H9 (cell line): Measurements from ENCODE around the gene SEH1L. TPM values are rescaled to one million over a fixed set of nuclear protein-coding genes. Genes with fewer than 3 reads are reported as not detected.

Experiments used
- DNase-seq: peaks from one replicate; pipeline ENCODE4 v3.0.0-alpha.2; 2017
- H2AFZ ChIP-seq: one replicate; pipeline ENCODE4 v1.6.1; 2013; ENCODE audit warnings: mild to moderate bottlenecking, low read length, control low read depth, moderate library complexity
- H2AK5ac ChIP-seq: 2 replicates; pipeline ENCODE4 v1.6.1; 2013; ENCODE audit warnings: low read length, control low read depth, mixed read lengths; ENCODE audit not compliant: insufficient read length
- H2BK120ac ChIP-seq: one replicate; pipeline ENCODE4 v1.6.1; 2013; ENCODE audit warnings: low read depth, mild to moderate bottlenecking, low read length, control low read depth, inconsistent platforms; ENCODE audit not compliant: poor library complexity, severe bottlenecking
- H2BK12ac ChIP-seq: 2 replicates; pipeline ENCODE4 v1.6.1; 2013; ENCODE audit warnings: low read length, control low read depth, mixed read lengths, low read depth; ENCODE audit not compliant: insufficient read length
- H2BK15ac ChIP-seq: 2 replicates; pipeline ENCODE4 v1.6.1; 2013; ENCODE audit warnings: low read depth, low read length, control low read depth
- H2BK20ac ChIP-seq: one replicate; pipeline ENCODE4 v1.6.1; 2013; ENCODE audit warnings: low read depth, mild to moderate bottlenecking, low read length, control low read depth, inconsistent platforms; ENCODE audit not compliant: poor library complexity, severe bottlenecking
- H2BK5ac ChIP-seq: 2 replicates; pipeline ENCODE4 v1.6.1; 2013; ENCODE audit warnings: low read length, control low read depth, mixed read lengths; ENCODE audit not compliant: insufficient read length
- H3K14ac ChIP-seq: 2 replicates; pipeline ENCODE4 v1.6.1; 2013; ENCODE audit warnings: low read length, control low read depth; ENCODE audit not compliant: insufficient read depth
- H3K18ac ChIP-seq: 2 replicates; pipeline ENCODE4 v1.6.1; 2013; ENCODE audit warnings: low read depth, mild to moderate bottlenecking, mixed read lengths, low read length, control low read depth; ENCODE audit not compliant: insufficient read length
- H3K23ac ChIP-seq: 2 replicates; pipeline ENCODE4 v1.6.1; 2013; ENCODE audit warnings: low read length, control low read depth, mixed read lengths, low read depth; ENCODE audit not compliant: insufficient read length
- H3K23me2 ChIP-seq: 2 replicates; pipeline ENCODE4 v1.6.1; 2013; ENCODE audit warnings: low read depth, mild to moderate bottlenecking, mixed read lengths, low read length, control low read depth; ENCODE audit not compliant: insufficient read length, poor library complexity, severe bottlenecking
- H3K27ac ChIP-seq: 2 replicates; pipeline ENCODE4 v1.5.1; 2013; ENCODE audit warnings: low read length, control low read depth, mixed read lengths, low read depth; ENCODE audit not compliant: insufficient read length
- H3K27me3 ChIP-seq: 2 replicates; pipeline ENCODE4 v1.6.1; 2013; ENCODE audit warnings: low read length, control low read depth, inconsistent platforms; ENCODE audit not compliant: insufficient read depth
- H3K4ac ChIP-seq: 2 replicates; pipeline ENCODE4 v1.6.1; 2013; ENCODE audit warnings: low read depth, mild to moderate bottlenecking, control low read depth, inconsistent platforms, low read length, moderate library complexity
- H3K4me1 ChIP-seq: 2 replicates; pipeline ENCODE4 v1.6.1; 2013; ENCODE audit warnings: low read length, control low read depth, inconsistent platforms; ENCODE audit not compliant: insufficient read depth
- H3K4me2 ChIP-seq: 2 replicates; pipeline ENCODE4 v1.6.1; 2013; ENCODE audit warnings: low read length, control low read depth, mixed read lengths; ENCODE audit not compliant: insufficient read length, insufficient read depth
- H3K56ac ChIP-seq: 2 replicates; pipeline ENCODE4 v1.6.1; 2013; ENCODE audit warnings: low read depth, mild to moderate bottlenecking, mixed read lengths, low read length, control low read depth; ENCODE audit not compliant: insufficient read length
- H3K79me1 ChIP-seq: 2 replicates; pipeline ENCODE4 v1.6.1; 2013; ENCODE audit warnings: low read depth, mild to moderate bottlenecking, moderate library complexity, low read length, control low read depth, inconsistent platforms; ENCODE audit not compliant: insufficient read depth, poor library complexity, severe bottlenecking
- H3K79me2 ChIP-seq: 2 replicates; pipeline ENCODE4 v1.6.1; 2013; ENCODE audit warnings: low read length, control low read depth, inconsistent platforms; ENCODE audit not compliant: insufficient read depth
- H3K9ac ChIP-seq: 2 replicates; pipeline ENCODE4 v1.6.1; 2013; ENCODE audit warnings: low read length, control low read depth, mixed read lengths; ENCODE audit not compliant: insufficient read length; ENCODE audit errors: extremely low read depth
- H3K9me3 ChIP-seq: one replicate; pipeline ENCODE4 v1.6.1; 2013; ENCODE audit warnings: low read depth, low read length, inconsistent platforms; ENCODE audit not compliant: control insufficient read depth
- H3T11ph ChIP-seq: one replicate; pipeline ENCODE4 v1.6.1; 2013; ENCODE audit warnings: mild to moderate bottlenecking, low read length, control low read depth, inconsistent platforms
- H4K20me1 ChIP-seq: one replicate; pipeline ENCODE4 v1.6.1; 2013; ENCODE audit not compliant: control insufficient read depth, insufficient read length, insufficient read depth
- H4K5ac ChIP-seq: 2 replicates; pipeline ENCODE4 v1.6.1; 2013; ENCODE audit warnings: low read depth, mild to moderate bottlenecking, mixed read lengths, low read length, control low read depth; ENCODE audit not compliant: insufficient read length
- H4K8ac ChIP-seq: replicated peaks from 2 replicates; pipeline ENCODE4 v1.6.1; 2013; ENCODE audit warnings: low read length, control low read depth, mixed read lengths, low read depth; ENCODE audit not compliant: insufficient read length
- H4K91ac ChIP-seq: 2 replicates; pipeline ENCODE4 v1.6.1; 2013; ENCODE audit warnings: low read depth, mild to moderate bottlenecking, moderate library complexity, mixed read lengths, low read length, control low read depth; ENCODE audit not compliant: insufficient read length
- H3K27ac Mint-ChIP-seq, 3 experiments: 2 replicates in 2 of 3; 3 replicates in 1 of 3; pipeline ENCODE4 v1.8.0; 2020 to 2021; ENCODE audit warnings: mixed read lengths in 3 of 3, mild to moderate bottlenecking in 1 of 3, moderate library complexity in 1 of 3
- H3K27me3 Mint-ChIP-seq: 2 replicates; pipeline ENCODE4 v1.8.0; 2021; ENCODE audit warnings: low read depth, mild to moderate bottlenecking, moderate library complexity, mixed read lengths
- H3K36me3 Mint-ChIP-seq, 3 experiments: 2 replicates in 2 of 3; 3 replicates in 1 of 3; pipeline ENCODE4 v1.8.0; 2020 to 2021; ENCODE audit warnings: low read depth in 3 of 3, mixed read lengths in 3 of 3; ENCODE audit not compliant: insufficient read depth in 1 of 3
- H3K4me1 Mint-ChIP-seq, 2 experiments: 2 replicates each; pipeline ENCODE4 v1.8.0; 2020; ENCODE audit warnings: mixed read lengths in 2 of 2
- H3K4me3 Mint-ChIP-seq, 2 experiments: 2 replicates in 1 of 2; 3 replicates in 1 of 2; pipeline ENCODE4 v1.8.0; 2020 to 2021; ENCODE audit warnings: mild to moderate bottlenecking in 2 of 2, mixed read lengths in 2 of 2, moderate library complexity in 1 of 2
- H3K9me3 Mint-ChIP-seq, 2 experiments: 2 replicates in 1 of 2; 3 replicates in 1 of 2; pipeline ENCODE4 v1.8.0; 2020; ENCODE audit warnings: mild to moderate bottlenecking in 2 of 2, mixed read lengths in 2 of 2, moderate library complexity in 1 of 2
- CTCF ChIP-seq: fragments of 200-600 bp; sonication (generic); conservative IDR thresholded peaks from 3 replicates; pipeline ENCODE4 v1.8.0; 2021; ENCODE audit warnings: antibody characterized with exemption, mild to moderate bottlenecking
- WGBS: extraction: QIAGEN DNeasy Blood & Tissue Kit; methylation state at CpG from one replicate; pipeline ENCODE4 v1.1.7; 2013; ENCODE audit warnings: missing lambda C conversion rate, low lambda C conversion rate, mixed read lengths; ENCODE audit not compliant: insufficient read length; ENCODE audit errors: extremely low coverage; 5-methylcytosine and 5-hydroxymethylcytosine counted together
- total RNA-seq: library from RNA; stranded (reverse); gene quantifications from 2 replicates; pipeline ENCODE4 v1.2.1, GENCODE V29; 2021

The SEH1L gene
- total RNA-seq, 1 experiment from 2014 or later = 97.2 TPM

- Histone ChIP-seq H4K8ac (no peak overlapping the region), H3K23me2 (no peaks in the 10 kb centered on the region), H3K4ac (no peak overlapping the region), H3K18ac (no peak overlapping the region), H2BK5ac (no peak overlapping the region), H3K4me1 (no peaks in the 10 kb centered on the region), H3K23ac (no peak overlapping the region), H2AFZ (no peak overlapping the region), H4K5ac (no peak overlapping the region), H4K91ac (no peak overlapping the region), H2BK12ac (no peak overlapping the region), H2AK5ac (no peak overlapping the region), H3K4me2 (no peak overlapping the region), H3K27me3 (no peaks in the 10 kb centered on the region), H3K79me1 (no peaks in the 10 kb centered on the region), H3K27ac (no peak overlapping the region), H3K56ac (no peak overlapping the region), H3K79me2 (no peaks in the 10 kb centered on the region), H2BK120ac (no peak overlapping the region), H4K20me1 (no peaks in the 10 kb centered on the region), H3K14ac (no peak overlapping the region; the same call in 1 of the 2 replicates), H3K9me3 (no peaks in the 10 kb centered on the region), H3T11ph (no peak overlapping the region), H2BK20ac (no peak overlapping the region), H3K9ac (no peak overlapping the region), H2BK15ac (no peak overlapping the region)
- no peak overlapping the region for H3K4me3 Mint-ChIP-seq
- no peak for TF ChIP-seq CTCF
- H3K36me3 Mint-ChIP-seq = no peaks in the 10 kb centered on the region
- H3K9me3 Mint-ChIP-seq = no peaks in the 10 kb centered on the region
- no CpG with 5 or more reads among the region's 4 CpGs for WGBS
- no peak overlapping the region for H3K27ac Mint-ChIP-seq
- no peak for DNase-seq
- no peaks in the 10 kb centered on the region; the same call in 1 of the 2 replicates for H3K27me3 Mint-ChIP-seq
- H3K4me1 Mint-ChIP-seq = no peaks in the 10 kb centered on the region; a peak in 1 of 4 replicates
Measured at GRCh38 chr18:12906119-12906518, 41.7 kb upstream of the SEH1L start.
